ENCODE results near the gene ATP2C2.

ATP2C2 gene

GRCh38 chr16:84479716-84480450 is 111.5 kb downstream of the ATP2C2 start:
- DNase-seq, result no peak

GRCh38 chr16:84481051-84481735 is 112.9 kb downstream of the ATP2C2 start:
- DNase-seq, result no peak

- DNase-seq, result no peak
These were observed 113.9 kb downstream of the ATP2C2 start for GRCh38 chr16:84482001-84482891.

- no peak for DNase-seq
These were observed 114.9 kb downstream of the ATP2C2 start for GRCh38 chr16:84482951-84483881.

- no peak for DNase-seq
These were observed 115.7 kb downstream of the ATP2C2 start for GRCh38 chr16:84483882-84484565.

- no peak for DNase-seq
These were observed 116.4 kb downstream of the ATP2C2 start for GRCh38 chr16:84484579-84485254.

- no peak for DNase-seq
These were observed 117.1 kb downstream of the ATP2C2 start for GRCh38 chr16:84485255-84486010.

- DNase-seq, result no peak
These were observed 117.8 kb downstream of the ATP2C2 start for GRCh38 chr16:84486126-84486525.

- no peak for DNase-seq
These were observed 118.4 kb downstream of the ATP2C2 start for GRCh38 chr16:84486551-84487235.

GRCh38 chr16:84487358-84487757 is 119.0 kb downstream of the ATP2C2 start:
- DNase-seq, result no peak

GRCh38 chr16:84489131-84489530 is 120.8 kb downstream of the ATP2C2 start:
- DNase-seq, result no peak

- no peak for DNase-seq
These were observed 127.2 kb downstream of the ATP2C2 start for GRCh38 chr16:84495506-84495905.

- DNase-seq, result no peak
These were observed 128.7 kb downstream of the ATP2C2 start for GRCh38 chr16:84496991-84497390.

GRCh38 chr16:84497418-84498222 is 129.3 kb downstream of the ATP2C2 start:
- no peak for DNase-seq

- no peak for DNase-seq
These were observed 129.9 kb downstream of the ATP2C2 start for GRCh38 chr16:84498223-84498610.

- no peak for DNase-seq
These were observed 130.7 kb downstream of the ATP2C2 start for GRCh38 chr16:84498859-84499620.

- DNase-seq, result no peak
These were observed 131.3 kb downstream of the ATP2C2 start for GRCh38 chr16:84499638-84500037.

GRCh38 chr16:84500531-84500930 is 132.2 kb downstream of the ATP2C2 start:
- DNase-seq, result no peak

Data from activated gamma-delta T cell treated with Interleukin-2 at 50 U/mL for 16 hours (primary cell).